H1 (cell line): ENCODE results near the gene EPB41L1. TPM values are rescaled to one million over a fixed set of nuclear protein-coding genes. Genes with fewer than 3 reads are reported as not detected.

Experiments used
- ASH2L ChIP-seq: fragments of 200-600, 300-600 bp; sonication (generic); IDR thresholded peaks from one replicate; pipeline ENCODE4 v1.7.1; 2017; ENCODE audit warnings: low read length
- BCL11A ChIP-seq, 2 experiments: IDR thresholded peaks; one replicate each; pipeline ENCODE4 v1.6.1; 2011; ENCODE audit warnings: low read depth in 2 of 2, low read length in 2 of 2, mild to moderate bottlenecking in 2 of 2
- CREB1 ChIP-seq: IDR thresholded peaks from 2 replicates; pipeline ENCODE4 v1.6.1; 2012; ENCODE audit warnings: inconsistent platforms
- CTBP2 ChIP-seq: IDR thresholded peaks from 2 replicates; pipeline ENCODE4 v1.7.0; 2011; ENCODE audit warnings: borderline replicate concordance, mild to moderate bottlenecking, moderate library complexity, mixed read lengths, low read length; ENCODE audit not compliant: insufficient read depth, insufficient read length
- CTCF ChIP-seq, 3 experiments: IDR thresholded peaks; 1 replicate in 2 of 3; 2 replicates in 1 of 3; pipeline versions ENCODE4 v1.5.1 to v1.6.1; 2011; ENCODE audit warnings: low read length in 3 of 3, mild to moderate bottlenecking in 3 of 3, inconsistent platforms in 2 of 3, low read depth in 1 of 3, moderate library complexity in 1 of 3; ENCODE audit not compliant: insufficient read depth in 1 of 3; ENCODE audit errors: control extremely low read depth in 1 of 3
- RAD21 ChIP-seq, 2 experiments: IDR thresholded peaks in 1 of 2; conservative IDR thresholded peaks in 1 of 2; 2 replicates each; pipeline ENCODE4 v1.6.1; 2011; ENCODE audit warnings: low read depth in 2 of 2, low read length in 2 of 2, improper control_type of control experiment in 1 of 2, inconsistent platforms in 1 of 2, mild to moderate bottlenecking in 1 of 2, moderate library complexity in 1 of 2
- SIX5 ChIP-seq: IDR thresholded peaks from 2 replicates; pipeline ENCODE4 v1.6.1; 2011; ENCODE audit warnings: mild to moderate bottlenecking, low read depth, low read length
- TEAD4 ChIP-seq: IDR thresholded peaks from 2 replicates; pipeline ENCODE4 v1.6.1; 2012; ENCODE audit warnings: low read depth, low read length, inconsistent platforms, mixed read lengths
- polyA plus RNA-seq, 7 experiments: library from polyadenylated mRNA; depleted of rRNA in 3 of 7; stranded (reverse) in 5 of 7; unstranded in 2 of 7; fragments of >200 nt in 5 of 7; fragments of 200-250 nt in 2 of 7; gene quantifications; 1 replicate in 5 of 7; 2 replicates in 1 of 7; 4 replicates in 1 of 7; pipeline versions ENCODE4 v1.2.1 to v1.2.3, GENCODE V29; 2011 to 2013; ENCODE audit warnings: missing spikeins in 2 of 7, mixed read lengths in 2 of 7
- total RNA-seq: library from RNA; stranded (reverse); fragmentation: NEBNext Ultra II Directional; extraction: Animal tissue kit (Norgen Biotek cat#: 25700); gene quantifications from 2 replicates; pipeline ENCODE4 v1.2.1, GENCODE V29; 2021

The EPB41L1 gene
- total and polyA plus RNA-seq, 2 of the 8 experiments (the other 6 are each of a cell fraction or from before 2014, with no cell fraction given), result 14.8 to 36.0 TPM

- TF ChIP-seq CTCF (IDR thresholded peaks at IDR 0.05; ENCODE audit: control extremely low read depth in 1 of 3, insufficient read depth in 1 of 3, low read depth in 1 of 3, low read length in 3 of 3) (peak; percentile 33 to 43 (median 36); a peak in 3 of 4 replicates), CTBP2 (no peak), ASH2L (no peak), RAD21 (IDR thresholded peaks at IDR 0.05 in 1 of 2, conservative IDR thresholded peaks at IDR 0.05 in 1 of 2; ENCODE audit: low read depth in 2 of 2, low read length in 2 of 2) (peak; percentile 49 to 59), CREB1 (no peak), SIX5 (no peak), TEAD4 (no peak), BCL11A (IDR thresholded peaks at IDR 0.05; ENCODE audit: low read depth in 2 of 2, low read length in 2 of 2) (no peak)
These were observed 119.1 kb downstream of the EPB41L1 start (continued) for GRCh38 chr20:36273414-36274180.
